H9 (cell line): ENCODE data around the gene THSD4. TPM values are rescaled to one million over a fixed set of nuclear protein-coding genes. Genes with fewer than 3 reads are reported as not detected.

Source experiments
- DNase-seq: peaks from one replicate; pipeline ENCODE4 v3.0.0-alpha.2; 2017
- H2AFZ ChIP-seq: one replicate; pipeline ENCODE4 v1.6.1; 2013; ENCODE audit warnings: mild to moderate bottlenecking, low read length, control low read depth, moderate library complexity
- H2AK5ac ChIP-seq: 2 replicates; pipeline ENCODE4 v1.6.1; 2013; ENCODE audit warnings: low read length, control low read depth, mixed read lengths; ENCODE audit not compliant: insufficient read length
- H2BK120ac ChIP-seq: one replicate; pipeline ENCODE4 v1.6.1; 2013; ENCODE audit warnings: low read depth, mild to moderate bottlenecking, low read length, control low read depth, inconsistent platforms; ENCODE audit not compliant: poor library complexity, severe bottlenecking
- H2BK12ac ChIP-seq: 2 replicates; pipeline ENCODE4 v1.6.1; 2013; ENCODE audit warnings: low read length, control low read depth, mixed read lengths, low read depth; ENCODE audit not compliant: insufficient read length
- H2BK15ac ChIP-seq: 2 replicates; pipeline ENCODE4 v1.6.1; 2013; ENCODE audit warnings: low read depth, low read length, control low read depth
- H2BK20ac ChIP-seq: one replicate; pipeline ENCODE4 v1.6.1; 2013; ENCODE audit warnings: low read depth, mild to moderate bottlenecking, low read length, control low read depth, inconsistent platforms; ENCODE audit not compliant: poor library complexity, severe bottlenecking
- H2BK5ac ChIP-seq: 2 replicates; pipeline ENCODE4 v1.6.1; 2013; ENCODE audit warnings: low read length, control low read depth, mixed read lengths; ENCODE audit not compliant: insufficient read length
- H3K14ac ChIP-seq: 2 replicates; pipeline ENCODE4 v1.6.1; 2013; ENCODE audit warnings: low read length, control low read depth; ENCODE audit not compliant: insufficient read depth
- H3K18ac ChIP-seq: 2 replicates; pipeline ENCODE4 v1.6.1; 2013; ENCODE audit warnings: low read depth, mild to moderate bottlenecking, mixed read lengths, low read length, control low read depth; ENCODE audit not compliant: insufficient read length
- H3K23ac ChIP-seq: 2 replicates; pipeline ENCODE4 v1.6.1; 2013; ENCODE audit warnings: low read length, control low read depth, mixed read lengths, low read depth; ENCODE audit not compliant: insufficient read length
- H3K23me2 ChIP-seq: 2 replicates; pipeline ENCODE4 v1.6.1; 2013; ENCODE audit warnings: low read depth, mild to moderate bottlenecking, mixed read lengths, low read length, control low read depth; ENCODE audit not compliant: insufficient read length, poor library complexity, severe bottlenecking
- H3K27ac ChIP-seq: 2 replicates; pipeline ENCODE4 v1.5.1; 2013; ENCODE audit warnings: low read length, control low read depth, mixed read lengths, low read depth; ENCODE audit not compliant: insufficient read length
- H3K27me3 ChIP-seq: 2 replicates; pipeline ENCODE4 v1.6.1; 2013; ENCODE audit warnings: low read length, control low read depth, inconsistent platforms; ENCODE audit not compliant: insufficient read depth
- H3K4ac ChIP-seq: 2 replicates; pipeline ENCODE4 v1.6.1; 2013; ENCODE audit warnings: low read depth, mild to moderate bottlenecking, control low read depth, inconsistent platforms, low read length, moderate library complexity
- H3K4me1 ChIP-seq: 2 replicates; pipeline ENCODE4 v1.6.1; 2013; ENCODE audit warnings: low read length, control low read depth, inconsistent platforms; ENCODE audit not compliant: insufficient read depth
- H3K4me2 ChIP-seq: 2 replicates; pipeline ENCODE4 v1.6.1; 2013; ENCODE audit warnings: low read length, control low read depth, mixed read lengths; ENCODE audit not compliant: insufficient read length, insufficient read depth
- H3K56ac ChIP-seq: 2 replicates; pipeline ENCODE4 v1.6.1; 2013; ENCODE audit warnings: low read depth, mild to moderate bottlenecking, mixed read lengths, low read length, control low read depth; ENCODE audit not compliant: insufficient read length
- H3K79me1 ChIP-seq: 2 replicates; pipeline ENCODE4 v1.6.1; 2013; ENCODE audit warnings: low read depth, mild to moderate bottlenecking, moderate library complexity, low read length, control low read depth, inconsistent platforms; ENCODE audit not compliant: insufficient read depth, poor library complexity, severe bottlenecking
- H3K79me2 ChIP-seq: 2 replicates; pipeline ENCODE4 v1.6.1; 2013; ENCODE audit warnings: low read length, control low read depth, inconsistent platforms; ENCODE audit not compliant: insufficient read depth
- H3K9ac ChIP-seq: 2 replicates; pipeline ENCODE4 v1.6.1; 2013; ENCODE audit warnings: low read length, control low read depth, mixed read lengths; ENCODE audit not compliant: insufficient read length; ENCODE audit errors: extremely low read depth
- H3K9me3 ChIP-seq: one replicate; pipeline ENCODE4 v1.6.1; 2013; ENCODE audit warnings: low read depth, low read length, inconsistent platforms; ENCODE audit not compliant: control insufficient read depth
- H3T11ph ChIP-seq: one replicate; pipeline ENCODE4 v1.6.1; 2013; ENCODE audit warnings: mild to moderate bottlenecking, low read length, control low read depth, inconsistent platforms
- H4K20me1 ChIP-seq: one replicate; pipeline ENCODE4 v1.6.1; 2013; ENCODE audit not compliant: control insufficient read depth, insufficient read length, insufficient read depth
- H4K5ac ChIP-seq: 2 replicates; pipeline ENCODE4 v1.6.1; 2013; ENCODE audit warnings: low read depth, mild to moderate bottlenecking, mixed read lengths, low read length, control low read depth; ENCODE audit not compliant: insufficient read length
- H4K8ac ChIP-seq: replicated peaks from 2 replicates; pipeline ENCODE4 v1.6.1; 2013; ENCODE audit warnings: low read length, control low read depth, mixed read lengths, low read depth; ENCODE audit not compliant: insufficient read length
- H4K91ac ChIP-seq: 2 replicates; pipeline ENCODE4 v1.6.1; 2013; ENCODE audit warnings: low read depth, mild to moderate bottlenecking, moderate library complexity, mixed read lengths, low read length, control low read depth; ENCODE audit not compliant: insufficient read length
- H3K27ac Mint-ChIP-seq, 3 experiments: 2 replicates in 2 of 3; 3 replicates in 1 of 3; pipeline ENCODE4 v1.8.0; 2020 to 2021; ENCODE audit warnings: mixed read lengths in 3 of 3, mild to moderate bottlenecking in 1 of 3, moderate library complexity in 1 of 3
- H3K27me3 Mint-ChIP-seq: 2 replicates; pipeline ENCODE4 v1.8.0; 2021; ENCODE audit warnings: low read depth, mild to moderate bottlenecking, moderate library complexity, mixed read lengths
- H3K36me3 Mint-ChIP-seq, 3 experiments: 2 replicates in 2 of 3; 3 replicates in 1 of 3; pipeline ENCODE4 v1.8.0; 2020 to 2021; ENCODE audit warnings: low read depth in 3 of 3, mixed read lengths in 3 of 3; ENCODE audit not compliant: insufficient read depth in 1 of 3
- H3K4me1 Mint-ChIP-seq, 2 experiments: 2 replicates each; pipeline ENCODE4 v1.8.0; 2020; ENCODE audit warnings: mixed read lengths in 2 of 2
- H3K4me3 Mint-ChIP-seq, 2 experiments: 2 replicates in 1 of 2; 3 replicates in 1 of 2; pipeline ENCODE4 v1.8.0; 2020 to 2021; ENCODE audit warnings: mild to moderate bottlenecking in 2 of 2, mixed read lengths in 2 of 2, moderate library complexity in 1 of 2
- H3K9me3 Mint-ChIP-seq, 2 experiments: 2 replicates in 1 of 2; 3 replicates in 1 of 2; pipeline ENCODE4 v1.8.0; 2020; ENCODE audit warnings: mild to moderate bottlenecking in 2 of 2, mixed read lengths in 2 of 2, moderate library complexity in 1 of 2
- CTCF ChIP-seq: fragments of 200-600 bp; sonication (generic); conservative IDR thresholded peaks from 3 replicates; pipeline ENCODE4 v1.8.0; 2021; ENCODE audit warnings: antibody characterized with exemption, mild to moderate bottlenecking
- total RNA-seq: library from RNA; stranded (reverse); gene quantifications from 2 replicates; pipeline ENCODE4 v1.2.1, GENCODE V29; 2021

The THSD4 gene
- total RNA-seq, 1 experiment from 2014 or later: 5.5 TPM

- Histone ChIP-seq H3K18ac (no peak overlapping the region), H3K79me2 (no peaks in the 10 kb centered on the region), H3K4ac (no peak overlapping the region), H2BK15ac (no peak overlapping the region), H3K9me3 (no peaks in the 10 kb centered on the region), H4K5ac (no peak overlapping the region), H3K79me1 (no peaks in the 10 kb centered on the region), H3K4me1 (no peaks in the 10 kb centered on the region), H2BK120ac (no peak overlapping the region), H3K23ac (no peak overlapping the region), H4K20me1 (no peaks in the 10 kb centered on the region), H4K8ac (no peak overlapping the region), H2AFZ (no peak overlapping the region), H3K4me2 (no peak overlapping the region), H3K56ac (no peak overlapping the region), H4K91ac (no peak overlapping the region), H2BK20ac (no peak overlapping the region), H2BK5ac (no peak overlapping the region), H2AK5ac (no peak overlapping the region), H3K27ac (no peak overlapping the region), H3K23me2 (no peaks in the 10 kb centered on the region), H3T11ph (no peak overlapping the region), H3K14ac (no peak overlapping the region), H3K27me3 (no peaks in the 10 kb centered on the region), H2BK12ac (no peak overlapping the region), H3K9ac (no peak overlapping the region)
- TF ChIP-seq CTCF: no peak
- Mint-ChIP-seq H3K4me1 (peaks cover 8 to 12% of the 10 kb centered on the region in 2 experiments), H3K27ac (no peak overlapping the region), H3K36me3 (peaks cover 0 to 22% (median 8%) of the 10 kb centered on the region in 3 experiments; a peak in 4 of 7 replicates), H3K27me3 (no peaks in the 10 kb centered on the region; the same call in 1 of the 2 replicates), H3K4me3 (no peak overlapping the region), H3K9me3 (peaks cover 11 to 15% of the 10 kb centered on the region in 2 experiments; a peak in 4 of 5 replicates)
- no peak for DNase-seq
Observed at GRCh38 chr15:71271327-71271726, 156.1 kb downstream of the THSD4 start.
